ENCODE measurements around the gene FNBP1.

The FNBP1 gene

DNA sequence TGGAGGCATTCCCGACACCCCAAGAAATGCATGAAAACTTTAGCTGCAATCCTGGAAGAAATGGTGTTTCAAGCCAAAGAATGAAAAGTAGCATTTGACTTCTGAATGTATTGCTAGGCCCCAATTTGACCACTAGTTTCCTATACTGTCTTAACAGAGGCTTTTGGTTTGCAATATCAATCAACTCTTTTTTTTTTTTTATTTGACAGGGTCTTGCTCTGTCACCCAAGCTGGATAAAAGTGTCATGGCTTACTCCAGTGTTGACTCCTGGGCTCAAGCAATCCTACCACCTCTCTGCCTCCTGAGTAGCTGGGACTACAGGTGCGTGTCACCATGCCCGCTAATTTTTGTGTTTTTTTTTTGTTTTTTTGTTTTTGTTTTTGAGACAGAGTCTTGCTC, 7.5 kb upstream of the FNBP1 start:
- H3K4me3 ChIP-seq (ENCODE audit: low read length, poor library complexity, severe bottlenecking) = no peak overlapping the region
- no peaks in the 10 kb centered on the region for H3K9me2 ChIP-seq (replicated peaks; ENCODE audit: low read depth, low read length)
- TF ChIP-seq EZH2phosphoT487 (IDR thresholded peaks at IDR 0.05; ENCODE audit: borderline replicate concordance) = no peak
- TF ChIP-seq, protein P1, sequence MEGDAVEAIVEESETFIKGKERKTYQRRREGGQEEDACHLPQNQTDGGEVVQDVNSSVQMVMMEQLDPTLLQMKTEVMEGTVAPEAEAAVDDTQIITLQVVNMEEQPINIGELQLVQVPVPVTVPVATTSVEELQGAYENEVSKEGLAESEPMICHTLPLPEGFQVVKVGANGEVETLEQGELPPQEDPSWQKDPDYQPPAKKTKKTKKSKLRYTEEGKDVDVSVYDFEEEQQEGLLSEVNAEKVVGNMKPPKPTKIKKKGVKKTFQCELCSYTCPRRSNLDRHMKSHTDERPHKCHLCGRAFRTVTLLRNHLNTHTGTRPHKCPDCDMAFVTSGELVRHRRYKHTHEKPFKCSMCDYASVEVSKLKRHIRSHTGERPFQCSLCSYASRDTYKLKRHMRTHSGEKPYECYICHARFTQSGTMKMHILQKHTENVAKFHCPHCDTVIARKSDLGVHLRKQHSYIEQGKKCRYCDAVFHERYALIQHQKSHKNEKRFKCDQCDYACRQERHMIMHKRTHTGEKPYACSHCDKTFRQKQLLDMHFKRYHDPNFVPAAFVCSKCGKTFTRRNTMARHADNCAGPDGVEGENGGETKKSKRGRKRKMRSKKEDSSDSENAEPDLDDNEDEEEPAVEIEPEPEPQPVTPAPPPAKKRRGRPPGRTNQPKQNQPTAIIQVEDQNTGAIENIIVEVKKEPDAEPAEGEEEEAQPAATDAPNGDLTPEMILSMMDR (conservative IDR thresholded peaks at IDR 0.05; ENCODE audit: low read length) = no peak
- H3K9ac ChIP-seq (ENCODE audit: low read depth, low read length, poor library complexity, severe bottlenecking) = no peak overlapping the region
- H3K27me3 ChIP-seq (ENCODE audit: insufficient read depth, low read length, poor library complexity, severe bottlenecking) = no peaks in the 10 kb centered on the region
- H2AFZ ChIP-seq (ENCODE audit: low read length) = no peak overlapping the region
- H3K79me2 ChIP-seq (ENCODE audit: insufficient read depth, low read length) = peaks cover 35% of the 10 kb centered on the region
- peaks cover 1% of the 10 kb centered on the region; the same call in 1 of the 2 replicates for H3F3A ChIP-seq (ENCODE audit: low read depth)
- H3K36me3 ChIP-seq (ENCODE audit: insufficient read depth, low read length) = no peaks in the 10 kb centered on the region
- H3K9me3 ChIP-seq (ENCODE audit: insufficient read depth, low read depth, low read length) = no peaks in the 10 kb centered on the region
- H3K4me2 ChIP-seq (ENCODE audit: low read depth, low read length, poor library complexity, severe bottlenecking) = no peak overlapping the region
- H4K20me1 ChIP-seq (ENCODE audit: insufficient read depth, low read length, poor library complexity, severe bottlenecking) = no peaks in the 10 kb centered on the region
- H3K4me1 ChIP-seq (ENCODE audit: insufficient read depth, low read length, poor library complexity, severe bottlenecking) = peaks cover 9% of the 10 kb centered on the region

DNA sequence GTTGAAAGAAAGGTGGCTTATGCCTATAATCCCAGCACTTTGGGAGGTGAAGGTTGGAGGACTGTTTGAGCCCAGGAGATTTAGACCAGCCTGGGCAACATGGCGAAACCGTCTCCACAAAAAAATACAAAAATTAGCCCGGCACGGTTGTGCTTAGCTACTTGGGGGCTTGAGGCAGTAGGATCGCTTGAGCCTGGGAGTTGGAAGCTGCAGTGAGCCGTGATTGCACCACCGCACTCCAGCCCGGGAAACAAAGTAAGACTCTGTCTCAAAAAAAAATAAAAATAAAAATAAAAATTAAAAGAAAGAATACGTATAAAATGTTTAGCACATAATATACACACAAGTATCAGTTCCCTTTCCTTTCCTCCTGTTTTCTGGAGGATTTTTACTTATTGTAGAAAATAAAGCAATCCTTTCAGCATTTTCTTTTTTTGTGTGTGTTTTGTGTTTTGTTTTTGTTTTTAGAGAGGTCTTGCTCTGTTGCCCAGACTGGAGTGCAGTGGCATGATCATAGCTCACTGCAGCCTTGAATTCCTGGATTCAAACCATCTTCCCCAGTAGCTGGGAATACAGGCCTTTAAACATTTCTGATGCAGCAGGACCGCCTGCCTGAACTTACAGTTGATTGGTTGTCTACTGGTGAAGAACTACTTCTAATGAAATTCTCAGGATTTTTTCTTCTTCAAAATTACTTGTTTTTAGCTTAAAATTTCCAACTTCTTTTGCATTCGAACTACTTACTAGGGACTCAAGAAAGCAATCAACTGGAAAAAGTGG, 6.6 kb upstream of the FNBP1 start:
- H3K4me3 ChIP-seq (ENCODE audit: low read length, poor library complexity, severe bottlenecking) = no peak overlapping the region
- no peaks in the 10 kb centered on the region for H4K20me1 ChIP-seq (ENCODE audit: insufficient read depth, low read length, poor library complexity, severe bottlenecking)
- H3K9me2 ChIP-seq (replicated peaks; ENCODE audit: low read depth, low read length) = no peaks in the 10 kb centered on the region
- H3F3A ChIP-seq (ENCODE audit: low read depth) = peaks cover 6% of the 10 kb centered on the region; the same call in 1 of the 2 replicates
- H2AFZ ChIP-seq (ENCODE audit: low read length) = no peak overlapping the region
- H3K9me3 ChIP-seq (ENCODE audit: insufficient read depth, low read depth, low read length) = no peaks in the 10 kb centered on the region
- H3K4me2 ChIP-seq (ENCODE audit: low read depth, low read length, poor library complexity, severe bottlenecking) = no peak overlapping the region
- H3K79me2 ChIP-seq (ENCODE audit: insufficient read depth, low read length) = peaks cover 31% of the 10 kb centered on the region
- H3K36me3 ChIP-seq (ENCODE audit: insufficient read depth, low read length) = no peaks in the 10 kb centered on the region
- H3K27me3 ChIP-seq (ENCODE audit: insufficient read depth, low read length, poor library complexity, severe bottlenecking) = no peaks in the 10 kb centered on the region
- no peak overlapping the region for H3K9ac ChIP-seq (ENCODE audit: low read depth, low read length, poor library complexity, severe bottlenecking)
- H3K4me1 ChIP-seq (ENCODE audit: insufficient read depth, low read length, poor library complexity, severe bottlenecking) = peaks cover 15% of the 10 kb centered on the region
- TF ChIP-seq, protein P1 (conservative IDR thresholded peaks at IDR 0.05; ENCODE audit: low read length) = no peak
- no peak for TF ChIP-seq EZH2phosphoT487 (IDR thresholded peaks at IDR 0.05; ENCODE audit: borderline replicate concordance)

DNA sequence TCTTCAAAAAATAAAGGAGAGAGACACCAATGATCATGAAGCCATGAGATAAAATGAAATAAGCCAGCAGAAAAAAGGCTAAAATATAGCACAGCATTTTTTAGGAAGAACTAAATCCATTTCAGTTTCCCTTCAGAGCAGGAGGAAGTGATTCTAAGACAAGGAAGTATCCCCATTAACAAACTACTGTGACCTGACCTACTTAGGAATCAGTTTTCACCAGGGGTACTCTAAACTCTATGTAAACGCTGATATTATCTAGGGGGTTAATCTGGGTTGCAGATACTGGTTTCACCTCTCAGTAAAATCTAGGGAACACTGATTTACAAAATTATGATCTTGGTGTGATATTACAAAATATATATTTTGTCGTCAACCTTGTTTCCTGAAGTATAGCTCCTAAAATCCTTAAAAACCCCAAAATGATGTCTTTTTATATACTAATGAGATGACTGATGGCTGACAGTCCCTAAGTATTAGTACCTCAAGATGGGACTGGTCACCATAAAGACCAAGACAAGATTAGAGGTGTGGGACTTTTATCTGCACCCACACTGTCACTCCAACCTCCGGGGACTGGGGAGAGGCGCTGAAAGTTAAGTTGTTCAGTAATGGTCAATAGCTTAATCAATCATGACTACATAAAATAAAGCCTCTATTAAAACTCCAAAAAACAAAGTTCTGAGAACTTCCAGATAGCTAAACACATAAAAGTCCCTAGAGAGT, 2.9 kb upstream of the FNBP1 start:
- Histone ChIP-seq H3K27me3 (ENCODE audit: insufficient read depth, low read length, poor library complexity, severe bottlenecking) (no peaks in the 10 kb centered on the region), H3K9ac (ENCODE audit: low read depth, low read length, poor library complexity, severe bottlenecking) (peak overlapping the region; percentile 86), H4K20me1 (ENCODE audit: insufficient read depth, low read length, poor library complexity, severe bottlenecking) (peaks cover 10% of the 10 kb centered on the region), H3K4me1 (ENCODE audit: insufficient read depth, low read length, poor library complexity, severe bottlenecking) (peaks cover 31% of the 10 kb centered on the region), H3K9me3 (ENCODE audit: insufficient read depth, low read depth, low read length) (no peaks in the 10 kb centered on the region), H2AFZ (ENCODE audit: low read length) (no peak overlapping the region), H3K4me3 (ENCODE audit: low read length, poor library complexity, severe bottlenecking) (peak overlapping the region; percentile 70), H3F3A (ENCODE audit: low read depth) (peaks cover 12% of the 10 kb centered on the region), H3K36me3 (ENCODE audit: insufficient read depth, low read length) (no peaks in the 10 kb centered on the region), H3K4me2 (ENCODE audit: low read depth, low read length, poor library complexity, severe bottlenecking) (peak overlapping the region; percentile 77), H3K9me2 (replicated peaks; ENCODE audit: low read depth, low read length) (no peaks in the 10 kb centered on the region), H3K79me2 (ENCODE audit: insufficient read depth, low read length) (peaks cover 27% of the 10 kb centered on the region)
- TF ChIP-seq, protein P1 (conservative IDR thresholded peaks at IDR 0.05; ENCODE audit: low read length) = no peak
- no peak for TF ChIP-seq EZH2phosphoT487 (IDR thresholded peaks at IDR 0.05; ENCODE audit: borderline replicate concordance)

Data from Loucy (cell line).